Measurements from ENCODE around the gene WDR91. TPM values are rescaled to one million over a fixed set of nuclear protein-coding genes. Genes with fewer than 3 reads are reported as not detected.

The WDR91 gene
- total RNA-seq, 1 experiment from 2014 or later, result 10.1 TPM

DNA sequence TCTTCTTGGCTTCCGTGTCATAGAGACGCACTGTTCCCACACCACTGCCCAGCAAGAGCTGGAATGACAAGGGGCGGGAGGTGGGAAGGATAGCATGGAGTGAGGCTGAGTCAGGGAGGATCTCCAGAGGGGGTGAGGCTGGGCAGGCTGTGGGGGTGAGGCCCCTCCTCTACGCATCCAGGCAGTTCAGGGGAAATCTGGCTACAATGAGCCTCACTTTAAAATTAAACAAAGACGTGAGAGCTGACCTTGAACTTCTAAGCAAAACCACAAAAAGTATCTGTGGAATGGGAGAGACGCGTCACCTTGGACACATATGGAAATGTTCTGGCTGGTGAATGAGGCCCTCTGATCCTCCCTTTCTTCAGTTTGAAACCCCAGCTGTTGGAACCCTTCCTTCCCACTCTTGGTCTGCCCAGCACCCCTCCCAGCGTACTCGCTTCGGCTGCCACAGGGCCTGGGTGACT, 17.7 kb downstream of the WDR91 start:
- POLR2A ChIA-PET, result no interaction called here
- DNase-seq (ENCODE audit: low read depth, low spot score) (no peak), ATAC-seq (no peak)
- Histone ChIP-seq H3K4me2 (ENCODE audit: low read length) (no peak overlapping the region), H3K36me3 (ENCODE audit: control insufficient read depth in 1 of 2, insufficient read depth in 2 of 2, low read length in 2 of 2) (no peaks in the 10 kb centered on the region; a peak in 1 of 4 replicates), H3K4me3 (replicated peaks in 1 of 2; ENCODE audit: low read depth in 1 of 2, low read length in 2 of 2) (no peak overlapping the region), H3K9me2 (ENCODE audit: insufficient read depth) (no peaks in the 10 kb centered on the region), H3K4me1 (ENCODE audit: control insufficient read depth in 1 of 2, insufficient read depth in 2 of 2, low read length in 2 of 2) (no peaks in the 10 kb centered on the region), H3K27me3 (ENCODE audit: insufficient read depth, low read length) (no peaks in the 10 kb centered on the region), H3K27ac (ENCODE audit: low read depth, low read length) (no peak overlapping the region), H3K9ac (ENCODE audit: low read length) (no peak overlapping the region), H3K9me3 (ENCODE audit: control insufficient read depth in 1 of 2, insufficient read depth in 1 of 2, low read depth in 1 of 2, low read length in 2 of 2) (no peaks in the 10 kb centered on the region), H2AFZ (ENCODE audit: low read depth, low read length, poor library complexity, severe bottlenecking) (no peak overlapping the region), H3K79me2 (ENCODE audit: insufficient read depth, low read length) (no peaks in the 10 kb centered on the region), H4K20me1 (ENCODE audit: insufficient read depth) (no peaks in the 10 kb centered on the region)
- intact Hi-C loops (cut with micrococcal nuclease), result no loop called here
- no peak for TF ChIP-seq EZH2 (IDR thresholded peaks at IDR 0.05)
- TF ChIP-seq JUND (IDR thresholded peaks at IDR 0.05), result no peak
- TF ChIP-seq CTCF (IDR thresholded peaks at IDR 0.05 in 2 of 3, conservative IDR thresholded peaks at IDR 0.05 in 1 of 3; ENCODE audit: borderline replicate concordance in 1 of 3, insufficient read depth in 1 of 3, low read depth in 2 of 3, low read length in 2 of 3), result no peak
- TF ChIP-seq, protein P1, sequence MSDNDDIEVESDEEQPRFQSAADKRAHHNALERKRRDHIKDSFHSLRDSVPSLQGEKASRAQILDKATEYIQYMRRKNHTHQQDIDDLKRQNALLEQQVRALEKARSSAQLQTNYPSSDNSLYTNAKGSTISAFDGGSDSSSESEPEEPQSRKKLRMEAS (IDR thresholded peaks at IDR 0.05), result no peak
- TF ChIP-seq ZNF274 (IDR thresholded peaks at IDR 0.05; ENCODE audit: low read depth, low read length), result no peak
- no peak for TF ChIP-seq YY1 (IDR thresholded peaks at IDR 0.05; ENCODE audit: extremely low read depth, insufficient replicate concordance, low read depth, low read length)
- no peak for TF ChIP-seq SIN3A (IDR thresholded peaks at IDR 0.05; ENCODE audit: low read depth)
- no peak for TF ChIP-seq POLR2A (IDR thresholded peaks at IDR 0.05; ENCODE audit: borderline replicate concordance, extremely low read depth, insufficient read depth, insufficient read length)
- TF ChIP-seq FOSL1 (IDR thresholded peaks at IDR 0.05; ENCODE audit: low read depth), result no peak
- no peak for TF ChIP-seq TCF7L2 (IDR thresholded peaks at IDR 0.05; ENCODE audit: borderline replicate concordance, extremely low read depth, insufficient read depth, insufficient read length)
- no peak for TF ChIP-seq RAD21 (IDR thresholded peaks at IDR 0.05; ENCODE audit: low read depth)
- TF ChIP-seq, protein P2, sequence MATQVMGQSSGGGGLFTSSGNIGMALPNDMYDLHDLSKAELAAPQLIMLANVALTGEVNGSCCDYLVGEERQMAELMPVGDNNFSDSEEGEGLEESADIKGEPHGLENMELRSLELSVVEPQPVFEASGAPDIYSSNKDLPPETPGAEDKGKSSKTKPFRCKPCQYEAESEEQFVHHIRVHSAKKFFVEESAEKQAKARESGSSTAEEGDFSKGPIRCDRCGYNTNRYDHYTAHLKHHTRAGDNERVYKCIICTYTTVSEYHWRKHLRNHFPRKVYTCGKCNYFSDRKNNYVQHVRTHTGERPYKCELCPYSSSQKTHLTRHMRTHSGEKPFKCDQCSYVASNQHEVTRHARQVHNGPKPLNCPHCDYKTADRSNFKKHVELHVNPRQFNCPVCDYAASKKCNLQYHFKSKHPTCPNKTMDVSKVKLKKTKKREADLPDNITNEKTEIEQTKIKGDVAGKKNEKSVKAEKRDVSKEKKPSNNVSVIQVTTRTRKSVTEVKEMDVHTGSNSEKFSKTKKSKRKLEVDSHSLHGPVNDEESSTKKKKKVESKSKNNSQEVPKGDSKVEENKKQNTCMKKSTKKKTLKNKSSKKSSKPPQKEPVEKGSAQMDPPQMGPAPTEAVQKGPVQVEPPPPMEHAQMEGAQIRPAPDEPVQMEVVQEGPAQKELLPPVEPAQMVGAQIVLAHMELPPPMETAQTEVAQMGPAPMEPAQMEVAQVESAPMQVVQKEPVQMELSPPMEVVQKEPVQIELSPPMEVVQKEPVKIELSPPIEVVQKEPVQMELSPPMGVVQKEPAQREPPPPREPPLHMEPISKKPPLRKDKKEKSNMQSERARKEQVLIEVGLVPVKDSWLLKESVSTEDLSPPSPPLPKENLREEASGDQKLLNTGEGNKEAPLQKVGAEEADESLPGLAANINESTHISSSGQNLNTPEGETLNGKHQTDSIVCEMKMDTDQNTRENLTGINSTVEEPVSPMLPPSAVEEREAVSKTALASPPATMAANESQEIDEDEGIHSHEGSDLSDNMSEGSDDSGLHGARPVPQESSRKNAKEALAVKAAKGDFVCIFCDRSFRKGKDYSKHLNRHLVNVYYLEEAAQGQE (IDR thresholded peaks at IDR 0.05; ENCODE audit: low read depth), result no peak
- TF ChIP-seq, protein P3, sequence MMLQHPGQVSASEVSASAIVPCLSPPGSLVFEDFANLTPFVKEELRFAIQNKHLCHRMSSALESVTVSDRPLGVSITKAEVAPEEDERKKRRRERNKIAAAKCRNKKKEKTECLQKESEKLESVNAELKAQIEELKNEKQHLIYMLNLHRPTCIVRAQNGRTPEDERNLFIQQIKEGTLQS (IDR thresholded peaks at IDR 0.05), result no peak
- no peak for TF ChIP-seq ZFX (IDR thresholded peaks at IDR 0.05)
- no peak for TF ChIP-seq POLR2AphosphoS5 (IDR thresholded peaks at IDR 0.05; ENCODE audit: low read depth, low read length)
- TF ChIP-seq SP1 (IDR thresholded peaks at IDR 0.05; ENCODE audit: low read depth), result no peak
- no peak for TF ChIP-seq ELF1 (IDR thresholded peaks at IDR 0.05; ENCODE audit: borderline replicate concordance, low read depth)
- no TSS peak for BruUV-seq (replicated peaks)
- CTCF ChIA-PET, result interaction anchor here (1.2 kb wide), 1 partner anchor 24 kb away, joined by 3 read pairs; no protein-coding TSS in a partner anchor
- RAD21 ChIA-PET (ENCODE audit: low non-redundant PET in 1 of 2, low total read pairs in 2 of 2, uncharacterized antibody in 2 of 2, unreplicated experiment in 2 of 2), result no interaction called here
